T-cell (primary cell): ENCODE data around the gene SDK1. TPM values are rescaled to one million over a fixed set of nuclear protein-coding genes. Genes with fewer than 3 reads are reported as not detected.
A peak's percentile ranks its signal among the peaks of the same experiment; 100 is the strongest.

Source experiments
- ATAC-seq, 4 experiments: fragments of 200-7000 bp in 3 of 4; fragments of 150-1000 bp in 1 of 4; cut with Tn5 transposase; replicated peaks in 1 of 4; 1 replicate in 3 of 4; 2 replicates in 1 of 4; pipeline ENCODE4 v1.10.0; 2021; ENCODE audit warnings: moderate library complexity in 3 of 4, mild to moderate bottlenecking in 2 of 4, moderate number of reproducible peaks in 1 of 4
- CTCF ChIA-PET, 2 donors: fragments of 300-600 bp; sonication (Branson Sonifier 250); formaldehyde crosslinking; loops; one replicate each; lab custom pipeline; 2022; ENCODE audit warnings: antibody characterized with exemption in 2 of 2; lab: Charles Lee
- POLR2A ChIA-PET, 2 donors: fragments of 300-600 bp; sonication (Branson Sonifier 250); formaldehyde crosslinking; loops; one replicate each; lab custom pipeline; 2022; ENCODE audit warnings: antibody characterized with exemption in 2 of 2; lab: Charles Lee
- DNase-seq, 35 experiments: peaks; one replicate each; pipeline versions ENCODE4 v3.0.0 to v3.0.0-alpha.2; 2013 to 2023
- H3K27ac ChIP-seq: one replicate; pipeline ENCODE4 v1.5.1; 2013; ENCODE audit warnings: low read length
- H3K27me3 ChIP-seq, 2 experiments: replicated peaks in 1 of 2; 1 replicate in 1 of 2; 2 replicates in 1 of 2; pipeline versions ENCODE4 v1.6.1 to v1.7.0; 2013; ENCODE audit warnings: low read length in 1 of 2, mixed read lengths in 1 of 2; ENCODE audit not compliant: control insufficient read depth in 2 of 2, insufficient read depth in 2 of 2; ENCODE audit errors: extremely low read depth in 1 of 2
- H3K36me3 ChIP-seq, 2 donors: 1 replicate in 1 of 2; 2 replicates in 1 of 2; pipeline versions ENCODE4 v1.6.1 to v1.7.0; 2013; ENCODE audit warnings: low read length in 1 of 2; ENCODE audit not compliant: control insufficient read depth in 2 of 2, insufficient read depth in 1 of 2; ENCODE audit errors: extremely low read depth in 1 of 2
- H3K4me1 ChIP-seq, 2 experiments: 1 replicate in 1 of 2; 2 replicates in 1 of 2; pipeline versions ENCODE4 v1.6.1 to v1.7.0; 2013; ENCODE audit warnings: low read length in 2 of 2, mixed read lengths in 1 of 2; ENCODE audit not compliant: insufficient read depth in 2 of 2, control insufficient read depth in 1 of 2; ENCODE audit errors: extremely low read depth in 1 of 2
- H3K4me3 ChIP-seq, 2 donors: 1 replicate in 1 of 2; 2 replicates in 1 of 2; pipeline versions ENCODE4 v1.5.1 to v1.7.0; 2013; ENCODE audit warnings: mild to moderate bottlenecking in 2 of 2, low read length in 1 of 2, moderate library complexity in 1 of 2; ENCODE audit not compliant: control insufficient read depth in 1 of 2; ENCODE audit errors: extremely low read depth in 1 of 2
- H3K9me3 ChIP-seq: 2 replicates; pipeline ENCODE4 v1.7.0; 2013
- H3K27ac Mint-ChIP-seq, 2 donors: one replicate each; pipeline ENCODE4 v1.8.0; 2020 to 2021; ENCODE audit warnings: mild to moderate bottlenecking in 2 of 2, mixed read lengths in 2 of 2
- H3K27me3 Mint-ChIP-seq, 2 donors: one replicate each; pipeline ENCODE4 v1.8.0; 2021 to 2022; ENCODE audit warnings: mixed read lengths in 2 of 2
- H3K36me3 Mint-ChIP-seq: one replicate; pipeline ENCODE4 v1.8.0; 2021; ENCODE audit warnings: mixed read lengths
- H3K4me1 Mint-ChIP-seq, 3 donors: one replicate each; pipeline ENCODE4 v1.8.0; 2020 to 2022; ENCODE audit warnings: mixed read lengths in 3 of 3, mild to moderate bottlenecking in 1 of 3
- H3K4me3 Mint-ChIP-seq, 3 donors: one replicate each; pipeline ENCODE4 v1.8.0; 2020 to 2022; ENCODE audit warnings: mild to moderate bottlenecking in 3 of 3, mixed read lengths in 3 of 3, moderate library complexity in 3 of 3
- H3K9me3 Mint-ChIP-seq, 3 donors: one replicate each; pipeline ENCODE4 v1.8.0; 2020 to 2022; ENCODE audit warnings: mixed read lengths in 3 of 3
- WGBS: methylation state at CpG from one replicate; pipeline ENCODE4 v1.1.5; 2013; ENCODE audit warnings: missing lambda C conversion rate; ENCODE audit not compliant: insufficient coverage; 5-methylcytosine and 5-hydroxymethylcytosine counted together
- total RNA-seq, 35 experiments: library from RNA in 6 of 35; stranded (reverse) in 6 of 35; fragments of 120-200 nt in 1 of 35; gene quantifications; one replicate each; pipeline versions ENCODE4 v1.2.1 to v1.2.4 and lab custom pipeline; 2013 to 2026

The SDK1 gene
- total RNA-seq, 5 donors from 2014 or later (not counting 1 experiment from before 2014, with no cell fraction given), result 0.47 to 1.7 (median 0.63) TPM

DNA sequence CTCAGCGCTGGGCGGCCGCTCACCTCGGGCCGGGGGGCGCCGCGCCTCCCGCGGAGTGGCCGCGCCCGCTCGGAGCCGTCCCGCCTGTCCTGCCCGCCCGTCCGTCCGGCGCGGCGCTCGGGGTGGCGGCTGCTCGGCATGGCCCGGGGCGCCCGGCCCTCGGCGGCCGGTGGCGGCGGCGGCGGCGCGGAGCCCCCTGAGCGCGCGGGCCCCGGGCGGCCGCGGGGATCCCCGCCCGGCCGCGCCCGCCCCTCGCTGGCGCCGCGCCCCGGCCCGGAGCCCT is 338 bp downstream of the SDK1 start:
- ChIA-PET POLR2A (no interaction called here), CTCF (interaction anchor here in 1 of 2 donors (0.6 kb wide), 1 partner anchor 593 kb away, joined by 10 read pairs; no protein-coding TSS in a partner anchor)
- no peaks in the 10 kb centered on the region for H3K9me3 ChIP-seq
- no peaks in the 10 kb centered on the region for H3K36me3 ChIP-seq
- Mint-ChIP-seq H3K4me1 (peaks cover 11 to 16% (median 12%) of the 10 kb centered on the region in 3 donors), H3K36me3 (no peaks in the 10 kb centered on the region), H3K27me3 (peaks cover 4 to 28% of the 10 kb centered on the region in 2 donors), H3K4me3 (no peak overlapping the region), H3K27ac (no peak overlapping the region), H3K9me3 (no peaks in the 10 kb centered on the region)
- under 1% methylated on average over 56 of the region's 56 CpGs for WGBS
- H3K27ac ChIP-seq, result no peak overlapping the region
- H3K27me3 ChIP-seq, result peaks cover 3 to 22% of the 10 kb centered on the region in 2 experiments
- H3K4me1 ChIP-seq, result peaks cover 10 to 21% of the 10 kb centered on the region in 2 experiments
- no peak overlapping the region for H3K4me3 ChIP-seq
- peak in 2 of 4 experiments; percentile 11 to 30 for ATAC-seq
- no peak for DNase-seq

- Mint-ChIP-seq H3K27me3 (peaks cover 4 to 28% of the 10 kb centered on the region in 2 donors), H3K4me1 (peaks cover 11 to 16% (median 12%) of the 10 kb centered on the region in 3 donors), H3K36me3 (no peaks in the 10 kb centered on the region), H3K27ac (peak overlapping the region in 1 of 2 donors; percentile 1), H3K4me3 (peak overlapping the region; percentile 75 to 79 (median 76)), H3K9me3 (no peaks in the 10 kb centered on the region)
- Histone ChIP-seq H3K4me3 (peak overlapping the region; percentile 39 to 79), H3K27me3 (peaks cover 3 to 20% of the 10 kb centered on the region in 2 experiments), H3K36me3 (no peaks in the 10 kb centered on the region), H3K27ac (no peak overlapping the region), H3K9me3 (no peaks in the 10 kb centered on the region), H3K4me1 (peaks cover 10 to 21% of the 10 kb centered on the region in 2 experiments)
- ATAC-seq (no peak), DNase-seq (peak in 11 of 35 experiments; percentile 2 to 34 (median 4))
- CTCF ChIA-PET, result interaction anchor here (0.6 to 1.0 kb wide), 5 partner anchors 9 to 593 kb away, joined by 3 to 10 read pairs (median 3); no protein-coding TSS in a partner anchor
- WGBS, result 2% methylated on average over 33 of the region's 45 CpGs
- POLR2A ChIA-PET, result interaction anchor here in 1 of 2 donors (0.6 kb wide), 1 partner anchor 19 kb away, joined by 7 read pairs; no protein-coding TSS in a partner anchor
Measured at GRCh38 chr7:3301831-3302618, 973 bp downstream of the SDK1 start.

DNA sequence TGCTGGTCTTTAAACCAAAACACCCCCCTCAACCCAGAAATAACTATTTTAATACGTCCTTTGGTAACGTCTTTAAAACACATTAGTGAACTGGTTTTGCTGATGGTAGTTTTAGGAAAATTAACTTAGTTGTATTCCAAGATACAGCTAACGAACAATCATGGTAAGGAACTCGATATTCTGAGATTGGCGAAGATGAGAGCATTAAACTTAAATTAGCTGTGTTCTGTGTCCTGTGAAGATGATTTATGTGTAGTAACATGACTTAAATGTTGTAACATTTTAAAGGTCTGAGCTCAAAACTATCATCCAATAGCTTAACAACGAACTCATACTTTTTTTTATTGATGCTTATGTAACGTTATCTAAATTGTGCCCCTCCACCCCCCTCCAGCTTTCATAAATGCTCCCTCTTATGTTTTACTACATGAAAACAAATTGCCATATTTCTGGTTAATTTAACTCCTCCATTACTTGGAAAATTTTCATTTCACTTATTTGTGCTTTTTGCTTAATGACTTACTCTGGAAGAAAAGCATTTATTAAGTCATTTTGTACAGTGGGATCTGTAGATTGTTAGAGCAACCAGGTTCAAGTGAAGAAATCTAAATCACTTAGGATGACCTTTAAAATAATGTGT is 1.7 kb downstream of the SDK1 start:
- 83% methylated on average over 1 of the region's 7 CpGs for WGBS
- Histone ChIP-seq H3K36me3 (no peaks in the 10 kb centered on the region), H3K9me3 (no peaks in the 10 kb centered on the region), H3K27me3 (peaks cover 3 to 20% of the 10 kb centered on the region in 2 experiments), H3K4me1 (peaks cover 10 to 21% of the 10 kb centered on the region in 2 experiments), H3K27ac (no peak overlapping the region), H3K4me3 (no peak overlapping the region)
- H3K27me3 Mint-ChIP-seq, result peaks cover 4 to 25% of the 10 kb centered on the region in 2 donors
- H3K9me3 Mint-ChIP-seq, result no peaks in the 10 kb centered on the region
- POLR2A ChIA-PET, result interaction anchor here in 1 of 2 donors (0.6 kb wide), 1 partner anchor 18 kb away, joined by 7 read pairs; no protein-coding TSS in a partner anchor
- H3K4me3 Mint-ChIP-seq, result peak overlapping the region; percentile 75 to 79 (median 76)
- DNase-seq, result no peak
- H3K36me3 Mint-ChIP-seq, result no peaks in the 10 kb centered on the region
- H3K4me1 Mint-ChIP-seq, result peaks cover 11 to 16% (median 12%) of the 10 kb centered on the region in 3 donors
- CTCF ChIA-PET, result interaction anchor here (0.6 to 1.0 kb wide), 5 partner anchors 8 to 331 kb away, joined by 3 to 4 read pairs (median 3); no protein-coding TSS in a partner anchor
- peak overlapping the region in 1 of 2 donors; percentile 1 for H3K27ac Mint-ChIP-seq
- no peak for ATAC-seq

GRCh38 chr7:3304131-3304530 is 3.1 kb downstream of the SDK1 start:
- no peaks in the 10 kb centered on the region for H3K9me3 Mint-ChIP-seq
- H3K36me3 Mint-ChIP-seq, result no peaks in the 10 kb centered on the region
- H3K4me1 Mint-ChIP-seq, result peaks cover 11 to 15% (median 12%) of the 10 kb centered on the region in 3 donors
- Histone ChIP-seq H3K27me3 (peaks cover 3 to 20% of the 10 kb centered on the region in 2 experiments), H3K4me1 (peaks cover 10 to 21% of the 10 kb centered on the region in 2 experiments), H3K36me3 (no peaks in the 10 kb centered on the region), H3K27ac (no peak overlapping the region), H3K4me3 (no peak overlapping the region), H3K9me3 (no peaks in the 10 kb centered on the region)
- CTCF ChIA-PET, result interaction anchor here in 1 of 2 donors (0.6 to 0.7 kb wide), 2 partner anchors 8 to 654 kb away, joined by 3 to 4 read pairs; no protein-coding TSS in a partner anchor
- H3K27me3 Mint-ChIP-seq, result peaks cover 3 to 22% of the 10 kb centered on the region in 2 donors
- ATAC-seq (no peak), DNase-seq (no peak)
- POLR2A ChIA-PET, result no interaction called here
- no peak overlapping the region for H3K27ac Mint-ChIP-seq
- 100% methylated on average over 2 of the region's 4 CpGs for WGBS
- H3K4me3 Mint-ChIP-seq, result no peak overlapping the region

GRCh38 chr7:3307435-3307834 is 6.4 kb downstream of the SDK1 start:
- ChIA-PET POLR2A (no interaction called here), CTCF (interaction anchor here in 1 of 2 donors (0.6 kb wide), 1 partner anchor 13 kb away, joined by 3 read pairs; no protein-coding TSS in a partner anchor)
- H3K27ac ChIP-seq, result no peak overlapping the region
- no peak for ATAC-seq
- Mint-ChIP-seq H3K27ac (no peak overlapping the region), H3K27me3 (peaks cover 9 to 24% of the 10 kb centered on the region in 2 donors), H3K9me3 (no peaks in the 10 kb centered on the region), H3K4me3 (no peak overlapping the region), H3K36me3 (no peaks in the 10 kb centered on the region), H3K4me1 (peaks cover 6% of the 10 kb centered on the region in 3 donors)
- H3K4me3 ChIP-seq, result no peak overlapping the region
- DNase-seq, result no peak
- H3K9me3 ChIP-seq, result no peaks in the 10 kb centered on the region
- H3K27me3 ChIP-seq, result peaks cover 0 to 5% of the 10 kb centered on the region in 2 experiments
- peaks cover 0 to under 1% of the 10 kb centered on the region in 2 experiments for H3K4me1 ChIP-seq
- H3K36me3 ChIP-seq, result no peaks in the 10 kb centered on the region
- WGBS, result no CpG with 5 or more reads among the region's 1 CpG

DNA sequence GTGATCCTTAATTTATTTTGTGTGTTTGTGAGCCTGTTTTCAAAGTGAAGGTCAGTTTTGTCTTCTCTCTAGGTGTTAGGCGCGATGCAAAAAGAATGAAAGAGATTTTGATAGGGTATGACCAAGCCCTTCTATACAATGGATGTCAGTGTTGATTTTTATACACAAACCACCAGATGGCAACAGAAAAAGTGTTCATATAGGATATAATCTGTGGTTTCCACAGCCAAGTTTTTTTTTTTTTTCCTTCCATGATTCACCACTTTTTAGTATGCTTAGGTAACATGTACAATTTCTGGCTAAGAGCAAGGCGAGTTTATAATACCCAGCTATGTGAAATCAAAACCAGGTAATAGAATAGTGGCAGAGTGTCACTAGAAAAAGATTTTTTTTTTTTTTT is 8.1 kb downstream of the SDK1 start:
- DNase-seq (no peak), ATAC-seq (no peak)
- Histone ChIP-seq H3K4me1 (no peaks in the 10 kb centered on the region), H3K27me3 (peaks cover 0 to 5% of the 10 kb centered on the region in 2 experiments), H3K4me3 (no peak overlapping the region), H3K36me3 (no peaks in the 10 kb centered on the region), H3K27ac (no peak overlapping the region), H3K9me3 (no peaks in the 10 kb centered on the region)
- peaks cover 9 to 22% of the 10 kb centered on the region in 2 donors for H3K27me3 Mint-ChIP-seq
- no peaks in the 10 kb centered on the region for H3K4me1 Mint-ChIP-seq
- H3K4me3 Mint-ChIP-seq, result no peak overlapping the region
- no peak overlapping the region for H3K27ac Mint-ChIP-seq
- no CpG with 5 or more reads among the region's 3 CpGs for WGBS
- H3K9me3 Mint-ChIP-seq, result no peaks in the 10 kb centered on the region
- POLR2A ChIA-PET, result interaction anchor here in 1 of 2 donors (0.6 kb wide), 1 partner anchor 15 kb away, joined by 3 read pairs; no protein-coding TSS in a partner anchor
- CTCF ChIA-PET, result interaction anchor here in 1 of 2 donors (0.7 to 1.0 kb wide), 3 partner anchors 189 to 344 kb away, joined by 3 to 5 read pairs (median 3); no protein-coding TSS in a partner anchor
- no peaks in the 10 kb centered on the region for H3K36me3 Mint-ChIP-seq
